SK-N-MC (cell line): ENCODE data around the gene COG6.

ENCODE experiments used
- DNase-seq: peaks from one replicate; pipeline ENCODE4 v3.0.0-alpha.2; 2011; ENCODE audit warnings: low read depth, low spot score
- H3K27ac ChIP-seq: fragments of 200-600 bp; sonication (generic); 2 replicates; pipeline ENCODE4 v1.5.1; 2016; ENCODE audit warnings: mixed run types
- H3K36me3 ChIP-seq: fragments of 200-600 bp; sonication (generic); 2 replicates; pipeline ENCODE4 v1.6.1; 2017; ENCODE audit warnings: antibody characterized with exemption, low read length, mixed read lengths; ENCODE audit not compliant: insufficient read depth
- H3K4me3 ChIP-seq: fragments of 200-600 bp; sonication (generic); 2 replicates; pipeline ENCODE4 v1.5.1; 2016
- H3K9ac ChIP-seq: fragments of 200-600 bp; sonication (generic); 2 replicates; pipeline ENCODE4 v1.8.0; 2017; ENCODE audit warnings: mixed run types, mixed read lengths; ENCODE audit not compliant: insufficient read length
- H3K9me3 ChIP-seq: fragments of 200-600 bp; sonication (generic); 2 replicates; pipeline ENCODE4 v1.6.1; 2017; ENCODE audit warnings: low read depth, mild to moderate bottlenecking, antibody characterized with exemption, low read length, moderate library complexity, mixed read lengths
- EZH2 ChIP-seq: fragments of 200-600 bp; sonication (generic); IDR thresholded peaks from one replicate; pipeline ENCODE4 v1.6.1; 2017; ENCODE audit warnings: antibody characterized with exemption
- FOXP2 ChIP-seq: optimal IDR thresholded peaks from 2 replicates; pipeline ENCODE3; 2011; ENCODE audit warnings: mild to moderate bottlenecking, moderate library complexity; ENCODE audit not compliant: insufficient read depth; ENCODE audit errors: extremely low read length, control extremely low read depth
- POLR2AphosphoS5 ChIP-seq: IDR thresholded peaks from 2 replicates; pipeline ENCODE4 v1.6.1; 2012; ENCODE audit warnings: mild to moderate bottlenecking, low read depth, low read length, borderline replicate concordance

The COG6 gene

DNA sequence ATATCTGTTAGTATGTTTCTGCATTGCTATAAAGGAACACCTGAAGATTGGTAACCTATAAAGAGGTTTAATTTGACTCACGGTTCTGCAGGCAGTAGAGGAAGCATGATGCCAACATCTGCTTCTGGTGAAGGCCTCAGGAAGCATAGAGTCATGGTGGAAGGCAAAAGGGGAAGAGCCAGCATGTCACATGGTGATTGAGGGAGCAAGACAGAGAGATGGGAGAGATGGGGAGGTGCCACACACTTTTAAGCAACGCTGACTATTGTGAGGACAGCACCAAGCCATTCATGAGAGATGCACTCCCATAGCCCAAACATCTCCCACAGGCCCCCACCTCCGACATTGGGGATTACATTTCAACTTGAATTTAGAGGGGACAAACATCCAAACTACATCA lies 32.8 kb downstream of the COG6 start:
- no peak for DNase-seq
- Histone ChIP-seq H3K4me3 (no peak overlapping the region), H3K9me3 (no peaks in the 10 kb centered on the region), H3K36me3 (peaks cover 6% of the 10 kb centered on the region), H3K9ac (no peak overlapping the region), H3K27ac (no peak overlapping the region)
- no peak for TF ChIP-seq EZH2
- TF ChIP-seq POLR2AphosphoS5 = no peak
- TF ChIP-seq FOXP2 = no peak

DNA sequence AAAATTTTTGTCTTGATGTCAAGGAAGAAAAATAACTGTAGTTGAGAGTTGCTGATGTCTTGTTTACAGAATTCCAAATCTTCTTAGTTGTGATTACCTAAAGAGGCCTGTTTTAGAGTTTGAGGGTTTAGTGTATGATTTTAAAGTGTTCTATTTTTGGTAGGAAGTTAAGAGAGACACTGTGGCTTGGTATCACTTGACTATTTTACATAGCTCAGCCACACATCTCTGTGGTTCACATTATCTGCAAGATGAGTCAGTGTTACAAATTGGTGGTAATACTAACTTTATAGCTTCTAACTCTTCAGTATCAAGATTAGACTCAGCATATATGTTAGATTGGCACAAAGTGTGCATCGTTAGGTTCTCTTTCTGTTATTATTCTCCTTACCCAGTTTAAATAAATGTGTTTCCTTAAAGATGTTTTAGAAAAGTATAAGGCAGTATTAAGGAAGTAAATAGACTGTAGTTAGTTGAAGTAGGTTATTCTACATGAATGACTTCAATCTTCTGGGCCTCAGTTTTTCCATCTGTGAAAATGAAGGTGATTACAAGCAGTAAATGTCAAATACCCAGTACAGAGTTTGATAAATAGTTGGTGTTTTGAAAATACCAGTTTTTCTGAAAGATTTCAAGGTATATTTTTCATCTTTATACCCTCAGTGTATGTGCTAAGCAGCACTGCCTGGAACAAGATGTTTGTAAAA lies 33.4 kb downstream of the COG6 start:
- no peak overlapping the region for H3K4me3 ChIP-seq
- no peak overlapping the region for H3K9ac ChIP-seq
- H3K27ac ChIP-seq = no peak overlapping the region
- no peak for DNase-seq
- H3K36me3 ChIP-seq = peaks cover 6% of the 10 kb centered on the region
- TF ChIP-seq FOXP2 (no peak), POLR2AphosphoS5 (no peak), EZH2 (no peak)
- no peaks in the 10 kb centered on the region for H3K9me3 ChIP-seq

- Histone ChIP-seq H3K4me3 (no peak overlapping the region), H3K27ac (no peak overlapping the region), H3K9ac (no peak overlapping the region), H3K36me3 (peaks cover 5% of the 10 kb centered on the region), H3K9me3 (no peaks in the 10 kb centered on the region)
- no peak for DNase-seq
- TF ChIP-seq FOXP2 = no peak
- TF ChIP-seq EZH2 = no peak
- TF ChIP-seq POLR2AphosphoS5 = no peak
These were observed 37.4 kb downstream of the COG6 start for GRCh38 chr13:39692660-39693438.

DNA sequence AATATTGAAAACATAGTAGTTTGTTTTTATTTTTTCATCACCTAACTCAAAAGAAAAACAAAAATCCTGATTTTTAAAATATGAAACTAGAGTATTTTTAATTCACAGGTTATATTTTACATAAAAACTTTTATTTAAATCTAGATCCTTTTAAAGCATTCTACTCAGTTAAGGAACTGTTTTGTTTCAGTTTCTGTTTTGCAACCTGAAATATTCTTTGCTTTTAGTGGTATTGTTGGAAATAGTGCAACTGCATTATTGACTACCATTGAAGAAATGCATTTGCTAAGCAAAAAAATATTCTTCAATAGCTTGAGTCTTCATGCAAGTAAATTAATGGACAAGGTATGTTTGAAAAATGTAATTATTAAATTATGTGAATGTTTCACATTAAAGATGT lies 43.8 kb downstream of the COG6 start:
- no peak overlapping the region for H3K9ac ChIP-seq
- no peak for DNase-seq
- H3K27ac ChIP-seq = no peak overlapping the region
- peaks cover 11% of the 10 kb centered on the region for H3K36me3 ChIP-seq
- H3K9me3 ChIP-seq = no peaks in the 10 kb centered on the region
- TF ChIP-seq EZH2 (no peak), POLR2AphosphoS5 (no peak), FOXP2 (no peak)
- no peak overlapping the region for H3K4me3 ChIP-seq

GRCh38 chr13:39712626-39713025 lies 57.2 kb downstream of the COG6 start:
- Histone ChIP-seq H3K36me3 (peaks cover 6% of the 10 kb centered on the region; the same call in 1 of the 2 replicates), H3K4me3 (no peak overlapping the region), H3K9me3 (no peaks in the 10 kb centered on the region), H3K9ac (no peak overlapping the region), H3K27ac (no peak overlapping the region)
- DNase-seq = no peak
- TF ChIP-seq EZH2 = no peak
- TF ChIP-seq FOXP2 = no peak
- no peak for TF ChIP-seq POLR2AphosphoS5

- no peak for TF ChIP-seq POLR2AphosphoS5
- TF ChIP-seq FOXP2 = no peak
- no peak for TF ChIP-seq EZH2
- Histone ChIP-seq H3K4me3 (no peak overlapping the region), H3K9me3 (no peaks in the 10 kb centered on the region), H3K36me3 (peaks cover 42% of the 10 kb centered on the region), H3K9ac (no peak overlapping the region), H3K27ac (no peak overlapping the region)
- DNase-seq = no peak
These were observed 73.7 kb downstream of the COG6 start for GRCh38 chr13:39729156-39729555.

DNA sequence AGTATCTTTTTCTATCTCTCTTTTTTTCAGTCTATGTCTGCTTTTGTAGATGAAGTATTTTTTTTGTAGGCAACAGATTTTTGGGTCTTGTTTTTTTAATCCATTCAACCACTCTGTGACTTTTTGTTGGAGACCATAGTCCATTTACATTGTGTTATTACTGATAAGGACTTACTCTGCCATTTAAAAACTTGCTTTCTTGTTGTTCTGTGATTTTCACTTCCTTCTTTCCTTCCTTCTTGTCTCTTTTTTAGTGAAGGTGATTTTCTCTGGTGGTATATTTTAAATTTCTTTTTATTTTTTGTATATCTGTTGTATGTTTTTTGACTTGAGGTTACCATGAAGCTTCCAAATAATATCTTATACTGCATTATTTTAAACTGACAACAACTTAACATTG lies 79.5 kb downstream of the COG6 start:
- Histone ChIP-seq H3K36me3 (peaks cover 47% of the 10 kb centered on the region), H3K9ac (no peak overlapping the region), H3K9me3 (peaks cover 3% of the 10 kb centered on the region; the same call in 1 of the 2 replicates), H3K27ac (no peak overlapping the region), H3K4me3 (no peak overlapping the region)
- TF ChIP-seq FOXP2 (no peak), EZH2 (no peak), POLR2AphosphoS5 (no peak)
- DNase-seq = no peak

DNA sequence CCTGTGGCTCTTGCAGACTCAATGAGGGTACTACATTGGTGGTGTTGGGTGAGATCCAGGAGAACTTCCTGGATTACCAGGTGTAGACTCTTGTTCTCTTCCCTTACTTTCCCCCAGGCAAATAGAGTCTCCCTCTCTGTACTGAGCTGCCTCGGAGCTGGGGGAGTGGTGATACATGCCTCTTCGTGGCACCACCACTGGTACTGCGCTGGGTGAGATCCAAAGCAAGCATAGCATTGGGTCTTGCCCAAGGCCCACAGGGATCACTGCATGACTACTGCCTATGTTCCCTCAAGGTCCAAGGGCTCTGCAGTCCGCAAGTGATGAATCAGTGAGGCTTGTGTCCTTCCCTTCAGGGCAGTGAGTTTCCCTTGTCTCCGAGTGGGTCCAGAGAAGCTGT lies 81.6 kb downstream of the COG6 start:
- no peak for TF ChIP-seq FOXP2
- TF ChIP-seq POLR2AphosphoS5 = no peak
- TF ChIP-seq EZH2 = no peak
- no peak overlapping the region for H3K9ac ChIP-seq
- no peak overlapping the region for H3K4me3 ChIP-seq
- peaks cover 44% of the 10 kb centered on the region for H3K36me3 ChIP-seq
- no peak for DNase-seq
- peaks cover 3% of the 10 kb centered on the region; the same call in 1 of the 2 replicates for H3K9me3 ChIP-seq
- H3K27ac ChIP-seq = no peak overlapping the region

DNA sequence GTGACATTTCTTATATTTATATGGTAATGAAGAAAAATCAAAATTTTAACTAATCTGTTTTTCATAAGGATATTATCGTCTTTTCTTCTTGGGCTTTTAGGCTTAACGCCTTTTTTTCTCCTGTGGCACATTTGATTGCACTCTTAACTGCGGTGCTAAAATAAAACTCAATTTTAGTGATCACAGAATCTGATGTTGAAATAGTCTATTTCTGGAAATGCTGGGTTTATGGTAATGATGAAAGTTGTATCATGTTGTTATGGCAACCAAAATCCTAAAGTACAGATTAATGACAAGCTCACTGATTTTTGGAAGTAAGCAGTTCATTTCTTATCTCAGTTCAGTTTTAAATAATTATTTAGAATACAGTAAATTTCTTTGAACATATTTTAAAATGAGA lies 85.3 kb downstream of the COG6 start:
- Histone ChIP-seq H3K9me3 (peaks cover 3% of the 10 kb centered on the region; the same call in 1 of the 2 replicates), H3K36me3 (peaks cover 30% of the 10 kb centered on the region), H3K4me3 (no peak overlapping the region), H3K27ac (no peak overlapping the region), H3K9ac (no peak overlapping the region)
- DNase-seq = no peak
- TF ChIP-seq EZH2 (no peak), POLR2AphosphoS5 (no peak), FOXP2 (no peak)
